GM23338 (cell line): ENCODE data around the gene MTR. TPM values are rescaled to one million over a fixed set of nuclear protein-coding genes. Genes with fewer than 3 reads are reported as not detected.

ENCODE experiments used
- ATAC-seq: fragments of 200-7000 bp; cut with Tn5 transposase; 3 replicates; pipeline ENCODE4 v1.9.1; 2020
- DNase-seq: peaks from one replicate; pipeline ENCODE4 v3.0.0-alpha.2; 2015; ENCODE audit warnings: low spot score
- H2AFZ ChIP-seq: fragments of 200-600 bp; sonication (generic); 2 replicates; pipeline ENCODE4 v1.8.0; 2016; ENCODE audit warnings: antibody characterized with exemption, mild to moderate bottlenecking, moderate library complexity
- H3F3A ChIP-seq: fragments of 200-600 bp; sonication (generic); replicated peaks from 2 replicates; pipeline ENCODE4 v1.8.0; 2017; ENCODE audit warnings: antibody characterized with exemption, mixed run types, low read depth
- H3K27ac ChIP-seq: fragments of 200-600 bp; sonication (generic); 2 replicates; pipeline ENCODE4 v1.6.1; 2016; ENCODE audit warnings: low read depth
- H3K27me3 ChIP-seq: fragments of 200-600 bp; sonication (generic); 2 replicates; pipeline ENCODE4 v1.8.0; 2016; ENCODE audit warnings: mild to moderate bottlenecking, mixed run types, moderate library complexity; ENCODE audit not compliant: insufficient read depth
- H3K36me3 ChIP-seq: fragments of 200-600 bp; sonication (generic); 2 replicates; pipeline ENCODE4 v1.8.0; 2016; ENCODE audit warnings: mild to moderate bottlenecking; ENCODE audit not compliant: insufficient read depth
- H3K4me1 ChIP-seq: fragments of 200-600 bp; sonication (generic); 2 replicates; pipeline ENCODE4 v1.8.0; 2016; ENCODE audit warnings: mild to moderate bottlenecking, moderate library complexity; ENCODE audit not compliant: insufficient read depth
- H3K4me2 ChIP-seq: fragments of 200-600 bp; sonication (generic); 2 replicates; pipeline ENCODE4 v1.7.1; 2017; ENCODE audit warnings: mixed run types
- H3K4me3 ChIP-seq: fragments of 200-600 bp; sonication (generic); 2 replicates; pipeline ENCODE4 v1.6.1; 2016; ENCODE audit warnings: mixed run types
- H3K79me2 ChIP-seq: fragments of 200-600 bp; sonication (generic); replicated peaks from 2 replicates; pipeline ENCODE4 v1.8.0; 2017; ENCODE audit warnings: mild to moderate bottlenecking; ENCODE audit not compliant: insufficient read depth
- H3K9me2 ChIP-seq: fragments of 200-600 bp; sonication (generic); 2 replicates; pipeline ENCODE4 v1.8.0; 2017; ENCODE audit not compliant: insufficient read depth
- H4K20me1 ChIP-seq: fragments of 200-600 bp; sonication (generic); replicated peaks from 2 replicates; pipeline ENCODE4 v1.8.0; 2017; ENCODE audit warnings: mild to moderate bottlenecking; ENCODE audit not compliant: insufficient read depth
- H3K27ac Mint-ChIP-seq: 2 replicates; pipeline ENCODE4 v1.8.0; 2020; ENCODE audit warnings: inconsistent platforms, mild to moderate bottlenecking, moderate library complexity, mixed read lengths
- H3K27me3 Mint-ChIP-seq: 3 replicates; pipeline ENCODE4 v1.8.0; 2022; ENCODE audit warnings: low read depth, mild to moderate bottlenecking, moderate library complexity, mixed read lengths, inconsistent platforms; ENCODE audit not compliant: insufficient read depth, poor library complexity
- H3K36me3 Mint-ChIP-seq: 3 replicates; pipeline ENCODE4 v1.8.0; 2021; ENCODE audit warnings: low read depth, mild to moderate bottlenecking, inconsistent platforms, moderate library complexity, mixed read lengths
- H3K4me1 Mint-ChIP-seq: 3 replicates; pipeline ENCODE4 v1.8.0; 2020; ENCODE audit warnings: mild to moderate bottlenecking, inconsistent platforms, mixed read lengths
- H3K4me3 Mint-ChIP-seq: 3 replicates; pipeline ENCODE4 v1.8.0; 2021; ENCODE audit warnings: moderate library complexity, mild to moderate bottlenecking, inconsistent platforms, mixed read lengths
- H3K9me3 Mint-ChIP-seq: 3 replicates; pipeline ENCODE4 v1.8.0; 2020; ENCODE audit warnings: moderate library complexity, mild to moderate bottlenecking, inconsistent platforms, mixed read lengths
- EZH2 ChIP-seq: fragments of 200-600 bp; sonication (generic); IDR thresholded peaks from one replicate; pipeline ENCODE4 v1.8.0; 2017; ENCODE audit warnings: antibody characterized with exemption, mild to moderate bottlenecking, low read depth; ENCODE audit not compliant: unreplicated experiment
- NANOG ChIP-seq: IDR thresholded peaks from 2 replicates; pipeline ENCODE4 v1.6.1; 2016; ENCODE audit warnings: antibody characterized with exemption, borderline replicate concordance
- STAT1 ChIP-seq: IDR thresholded peaks from one replicate; pipeline ENCODE4 v1.6.1; 2016; ENCODE audit warnings: antibody characterized with exemption; ENCODE audit not compliant: unreplicated experiment
- ZNF114 ChIP-seq: fragments of 250-450 bp; sonication (Bioruptor Pico); IDR thresholded peaks from 2 replicates; pipeline ENCODE4 v1.5.0; 2020; ENCODE audit warnings: mild to moderate bottlenecking, moderate library complexity
- polyA plus RNA-seq: library from polyadenylated mRNA; unstranded; fragments of >200 nt; fragmentation: Nextera tagmentation; extraction: Ambion mirVana; gene quantifications from 2 replicates; pipeline ENCODE4 v1.2.1, GENCODE V29; 2016
- total RNA-seq: library from RNA; depleted of rRNA; stranded (reverse); fragments of >200 nt; shearing (Covaris generic); gene quantifications from 2 replicates; pipeline ENCODE4 v1.2.3, GENCODE V29; 2014
- TF ChIP-seq, protein P1 (sequence below): fragments of 250-450 bp; sonication (Bioruptor Pico); IDR thresholded peaks from 2 replicates; pipeline ENCODE4 v1.5.0; 2020; ENCODE audit warnings: mild to moderate bottlenecking, moderate library complexity
- TF ChIP-seq, protein P2 (sequence below): IDR thresholded peaks from 2 replicates; pipeline ENCODE4 v1.6.1; 2016; ENCODE audit warnings: antibody characterized with exemption

MTR gene
- total and polyA plus RNA-seq, 2 experiments from 2014 or later = 6.4 to 20.0 TPM

DNA sequence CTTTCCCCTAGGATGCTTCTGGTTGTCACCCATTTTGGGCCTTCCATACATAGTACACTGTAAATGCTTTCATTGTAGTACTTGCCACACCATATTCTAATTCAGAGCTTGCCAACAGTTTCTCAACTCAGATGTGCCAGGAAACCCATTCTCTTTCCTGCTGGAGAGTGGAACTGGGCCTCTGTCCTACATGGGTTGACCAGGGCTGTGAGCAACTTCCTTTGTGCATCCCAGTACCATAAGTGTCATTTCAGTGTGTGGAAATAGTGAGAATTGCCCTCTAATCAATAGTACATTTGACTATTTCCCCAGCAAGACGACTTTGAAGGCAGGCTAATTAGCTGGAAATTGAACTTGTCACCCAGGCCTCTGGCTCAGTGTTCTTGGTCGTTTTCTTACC is 74.8 kb downstream of the MTR start:
- Histone ChIP-seq H2AFZ (no peak overlapping the region), H3K4me1 (no peaks in the 10 kb centered on the region), H3K27me3 (no peaks in the 10 kb centered on the region), H3K79me2 (no peaks in the 10 kb centered on the region), H4K20me1 (no peaks in the 10 kb centered on the region), H3K9me2 (no peaks in the 10 kb centered on the region), H3K36me3 (0 out of 2 replicates have a peak, but pooled peaks cover 1% of the 10 kb centered on the region), H3K4me2 (no peak overlapping the region), H3F3A (no peaks in the 10 kb centered on the region), H3K27ac (no peak overlapping the region), H3K4me3 (no peak overlapping the region)
- TF ChIP-seq NANOG = no peak
- no peak for TF ChIP-seq STAT1
- DNase-seq (no peak), ATAC-seq (no peak)
- Mint-ChIP-seq H3K27ac (no peak overlapping the region), H3K36me3 (peaks cover 28% of the 10 kb centered on the region), H3K4me3 (no peak overlapping the region), H3K9me3 (no peaks in the 10 kb centered on the region), H3K4me1 (peaks cover 8% of the 10 kb centered on the region; the same call in 2 of the 3 replicates), H3K27me3 (peaks cover 3% of the 10 kb centered on the region)

DNA sequence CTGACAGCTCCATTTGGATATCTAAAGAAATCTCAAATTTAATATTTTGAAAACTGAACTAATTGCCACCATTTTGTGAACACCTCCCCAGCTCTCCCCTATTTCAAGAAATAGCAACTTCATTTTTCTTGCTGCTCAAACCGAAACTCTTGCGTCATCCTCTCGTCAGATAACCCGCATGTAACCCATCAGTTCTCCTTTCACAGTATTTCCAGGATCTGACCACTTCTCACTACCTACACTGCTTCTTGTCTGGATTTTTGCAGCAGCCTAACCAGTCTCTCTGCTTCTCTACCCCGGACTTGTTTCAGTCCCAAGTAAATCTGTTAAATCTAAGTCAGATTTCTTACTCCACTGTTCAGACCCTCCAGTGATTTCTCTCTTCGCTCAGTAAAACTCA is 75.6 kb downstream of the MTR start:
- no peak for ATAC-seq
- H3K27me3 Mint-ChIP-seq = peaks cover 3% of the 10 kb centered on the region
- TF ChIP-seq, protein P1, sequence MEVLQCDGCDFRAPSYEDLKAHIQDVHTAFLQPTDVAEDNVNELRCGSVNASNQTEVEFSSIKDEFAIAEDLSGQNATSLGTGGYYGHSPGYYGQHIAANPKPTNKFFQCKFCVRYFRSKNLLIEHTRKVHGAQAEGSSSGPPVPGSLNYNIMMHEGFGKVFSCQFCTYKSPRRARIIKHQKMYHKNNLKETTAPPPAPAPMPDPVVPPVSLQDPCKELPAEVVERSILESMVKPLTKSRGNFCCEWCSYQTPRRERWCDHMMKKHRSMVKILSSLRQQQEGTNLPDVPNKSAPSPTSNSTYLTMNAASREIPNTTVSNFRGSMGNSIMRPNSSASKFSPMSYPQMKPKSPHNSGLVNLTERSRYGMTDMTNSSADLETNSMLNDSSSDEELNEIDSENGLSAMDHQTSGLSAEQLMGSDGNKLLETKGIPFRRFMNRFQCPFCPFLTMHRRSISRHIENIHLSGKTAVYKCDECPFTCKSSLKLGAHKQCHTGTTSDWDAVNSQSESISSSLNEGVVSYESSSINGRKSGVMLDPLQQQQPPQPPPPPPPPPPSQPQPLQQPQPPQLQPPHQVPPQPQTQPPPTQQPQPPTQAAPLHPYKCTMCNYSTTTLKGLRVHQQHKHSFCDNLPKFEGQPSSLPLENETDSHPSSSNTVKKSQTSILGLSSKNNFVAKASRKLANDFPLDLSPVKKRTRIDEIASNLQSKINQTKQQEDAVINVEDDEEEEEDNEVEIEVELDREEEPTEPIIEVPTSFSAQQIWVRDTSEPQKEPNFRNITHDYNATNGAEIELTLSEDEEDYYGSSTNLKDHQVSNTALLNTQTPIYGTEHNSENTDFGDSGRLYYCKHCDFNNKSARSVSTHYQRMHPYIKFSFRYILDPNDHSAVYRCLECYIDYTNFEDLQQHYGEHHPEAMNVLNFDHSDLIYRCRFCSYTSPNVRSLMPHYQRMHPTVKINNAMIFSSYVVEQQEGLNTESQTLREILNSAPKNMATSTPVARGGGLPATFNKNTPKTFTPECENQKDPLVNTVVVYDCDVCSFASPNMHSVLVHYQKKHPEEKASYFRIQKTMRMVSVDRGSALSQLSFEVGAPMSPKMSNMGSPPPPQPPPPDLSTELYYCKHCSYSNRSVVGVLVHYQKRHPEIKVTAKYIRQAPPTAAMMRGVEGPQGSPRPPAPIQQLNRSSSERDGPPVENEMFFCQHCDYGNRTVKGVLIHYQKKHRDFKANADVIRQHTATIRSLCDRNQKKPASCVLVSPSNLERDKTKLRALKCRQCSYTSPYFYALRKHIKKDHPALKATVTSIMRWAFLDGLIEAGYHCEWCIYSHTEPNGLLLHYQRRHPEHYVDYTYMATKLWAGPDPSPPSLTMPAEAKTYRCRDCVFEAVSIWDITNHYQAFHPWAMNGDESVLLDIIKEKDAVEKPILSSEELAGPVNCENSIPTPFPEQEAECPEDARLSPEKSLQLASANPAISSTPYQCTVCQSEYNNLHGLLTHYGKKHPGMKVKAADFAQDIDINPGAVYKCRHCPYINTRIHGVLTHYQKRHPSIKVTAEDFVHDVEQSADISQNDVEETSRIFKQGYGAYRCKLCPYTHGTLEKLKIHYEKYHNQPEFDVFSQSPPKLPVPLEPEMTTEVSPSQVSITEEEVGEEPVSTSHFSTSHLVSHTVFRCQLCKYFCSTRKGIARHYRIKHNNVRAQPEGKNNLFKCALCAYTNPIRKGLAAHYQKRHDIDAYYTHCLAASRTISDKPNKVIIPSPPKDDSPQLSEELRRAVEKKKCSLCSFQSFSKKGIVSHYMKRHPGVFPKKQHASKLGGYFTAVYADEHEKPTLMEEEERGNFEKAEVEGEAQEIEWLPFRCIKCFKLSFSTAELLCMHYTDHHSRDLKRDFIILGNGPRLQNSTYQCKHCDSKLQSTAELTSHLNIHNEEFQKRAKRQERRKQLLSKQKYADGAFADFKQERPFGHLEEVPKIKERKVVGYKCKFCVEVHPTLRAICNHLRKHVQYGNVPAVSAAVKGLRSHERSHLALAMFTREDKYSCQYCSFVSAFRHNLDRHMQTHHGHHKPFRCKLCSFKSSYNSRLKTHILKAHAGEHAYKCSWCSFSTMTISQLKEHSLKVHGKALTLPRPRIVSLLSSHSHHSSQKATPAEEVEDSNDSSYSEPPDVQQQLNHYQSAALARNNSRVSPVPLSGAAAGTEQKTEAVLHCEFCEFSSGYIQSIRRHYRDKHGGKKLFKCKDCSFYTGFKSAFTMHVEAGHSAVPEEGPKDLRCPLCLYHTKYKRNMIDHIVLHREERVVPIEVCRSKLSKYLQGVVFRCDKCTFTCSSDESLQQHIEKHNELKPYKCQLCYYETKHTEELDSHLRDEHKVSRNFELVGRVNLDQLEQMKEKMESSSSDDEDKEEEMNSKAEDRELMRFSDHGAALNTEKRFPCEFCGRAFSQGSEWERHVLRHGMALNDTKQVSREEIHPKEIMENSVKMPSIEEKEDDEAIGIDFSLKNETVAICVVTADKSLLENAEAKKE (CRISPR knock-in tag) = no peak
- TF ChIP-seq EZH2 (no peak), ZNF114 (CRISPR knock-in tag) (no peak)
- TF ChIP-seq, protein P2, sequence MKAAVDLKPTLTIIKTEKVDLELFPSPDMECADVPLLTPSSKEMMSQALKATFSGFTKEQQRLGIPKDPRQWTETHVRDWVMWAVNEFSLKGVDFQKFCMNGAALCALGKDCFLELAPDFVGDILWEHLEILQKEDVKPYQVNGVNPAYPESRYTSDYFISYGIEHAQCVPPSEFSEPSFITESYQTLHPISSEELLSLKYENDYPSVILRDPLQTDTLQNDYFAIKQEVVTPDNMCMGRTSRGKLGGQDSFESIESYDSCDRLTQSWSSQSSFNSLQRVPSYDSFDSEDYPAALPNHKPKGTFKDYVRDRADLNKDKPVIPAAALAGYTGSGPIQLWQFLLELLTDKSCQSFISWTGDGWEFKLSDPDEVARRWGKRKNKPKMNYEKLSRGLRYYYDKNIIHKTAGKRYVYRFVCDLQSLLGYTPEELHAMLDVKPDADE = no peak

More for the DNA sequence above, 75.6 kb downstream of the MTR start:
- H3K27ac ChIP-seq = peak overlapping the region; percentile 46; the same call in 1 of the 2 replicates
- Mint-ChIP-seq H3K9me3 (no peaks in the 10 kb centered on the region), H3K36me3 (peaks cover 28% of the 10 kb centered on the region), H3K4me1 (peaks cover 8% of the 10 kb centered on the region; the same call in 2 of the 3 replicates), H3K4me3 (no peak overlapping the region), H3K27ac (peak overlapping the region; percentile 91)
- no peak overlapping the region for H3K4me3 ChIP-seq
- H3K27me3 ChIP-seq = no peaks in the 10 kb centered on the region
- no peaks in the 10 kb centered on the region for H3F3A ChIP-seq
- no peaks in the 10 kb centered on the region for H3K36me3 ChIP-seq
- no peak overlapping the region for H2AFZ ChIP-seq
- no peaks in the 10 kb centered on the region for H3K9me2 ChIP-seq
- no peaks in the 10 kb centered on the region for H3K4me1 ChIP-seq
- H3K79me2 ChIP-seq = no peaks in the 10 kb centered on the region
- no peak for DNase-seq
- H3K4me2 ChIP-seq = no peak overlapping the region
- no peaks in the 10 kb centered on the region for H4K20me1 ChIP-seq
